H1 (cell line): ENCODE results near the gene DDX42. TPM values are rescaled to one million over a fixed set of nuclear protein-coding genes. Genes with fewer than 3 reads are reported as not detected.

Experiments
- CTCF ChIA-PET: fragments of 300-600 bp; sonication (Branson Sonifier 250); formaldehyde crosslinking; loops from one replicate; lab custom pipeline; 2021; ENCODE audit not compliant: partially characterized antibody; lab: Charles Lee
- POLR2A ChIA-PET: fragments of 300-600 bp; sonication (Branson Sonifier 250); formaldehyde crosslinking; loops from one replicate; lab custom pipeline; 2021; ENCODE audit warnings: inconsistent platforms; ENCODE audit not compliant: partially characterized antibody; lab: Charles Lee
- DNase-seq, 2 experiments: peaks; one replicate each; pipeline versions ENCODE4 v3.0.0 to v3.0.0-alpha.2; 2010 to 2022; ENCODE audit warnings: low spot score in 2 of 2, low read depth in 1 of 2, mixed read lengths in 1 of 2
- FAIRE-seq: peaks from 2 replicates; lab custom pipeline; 2011; peaks lifted over from hg19 to GRCh38; lab: Jason Lieb, UNC
- H2AFZ ChIP-seq: 2 replicates; pipeline ENCODE4 v1.8.1; 2012; ENCODE audit warnings: low read length, inconsistent platforms
- H2AK5ac ChIP-seq: 2 replicates; pipeline ENCODE4 v1.6.1; 2013; ENCODE audit warnings: low read depth, low read length
- H2BK120ac ChIP-seq: replicated peaks from 2 replicates; pipeline ENCODE3; 2013; ENCODE audit warnings: low read depth, low read length, inconsistent platforms
- H2BK12ac ChIP-seq: 2 replicates; pipeline ENCODE4 v1.6.1; 2013; ENCODE audit warnings: low read depth, low read length
- H2BK15ac ChIP-seq: 2 replicates; pipeline ENCODE4 v1.6.1; 2013; ENCODE audit warnings: low read length
- H2BK20ac ChIP-seq: 2 replicates; pipeline ENCODE4 v1.6.1; 2013; ENCODE audit warnings: low read length
- H2BK5ac ChIP-seq: 2 replicates; pipeline ENCODE4 v1.6.1; 2013; ENCODE audit warnings: low read depth, low read length
- H3K14ac ChIP-seq: 2 replicates; pipeline ENCODE4 v1.6.1; 2013; ENCODE audit warnings: inconsistent platforms; ENCODE audit not compliant: insufficient read length
- H3K18ac ChIP-seq: 2 replicates; pipeline ENCODE4 v1.6.1; 2013; ENCODE audit warnings: low read length; ENCODE audit errors: extremely low read depth
- H3K23ac ChIP-seq: 2 replicates; pipeline ENCODE4 v1.6.1; 2013; ENCODE audit warnings: inconsistent platforms; ENCODE audit not compliant: insufficient read length
- H3K23me2 ChIP-seq: 2 replicates; pipeline ENCODE4 v1.6.1; 2013; ENCODE audit warnings: low read depth, low read length
- H3K27ac ChIP-seq: 2 replicates; pipeline ENCODE4 v1.6.1; 2011; ENCODE audit warnings: low read depth, low read length, inconsistent platforms
- H3K27me3 ChIP-seq, 4 experiments: replicated peaks in 1 of 4; 1 replicate in 1 of 4; 2 replicates in 3 of 4; pipeline versions ENCODE4 v1.6.1 to v1.8.1; 2011 to 2013; ENCODE audit warnings: low read length in 3 of 4, mild to moderate bottlenecking in 3 of 4, inconsistent platforms in 2 of 4, mixed read lengths in 2 of 4, moderate library complexity in 1 of 4; ENCODE audit not compliant: control insufficient read depth in 3 of 4, insufficient read depth in 3 of 4; ENCODE audit errors: extremely low read depth in 1 of 4
- H3K36me3 ChIP-seq, 4 experiments: 2 replicates each; pipeline versions ENCODE4 v1.6.1 to v1.8.1; 2011 to 2013; ENCODE audit warnings: mild to moderate bottlenecking in 4 of 4, low read length in 3 of 4, moderate library complexity in 2 of 4, control low read depth in 1 of 4, inconsistent platforms in 1 of 4; ENCODE audit not compliant: insufficient read depth in 4 of 4, control insufficient read depth in 2 of 4
- H3K4ac ChIP-seq: replicated peaks from 2 replicates; pipeline ENCODE3; 2013; ENCODE audit warnings: low read length, low read depth, mixed read lengths, inconsistent platforms; ENCODE audit not compliant: insufficient read length
- H3K4me1 ChIP-seq, 4 experiments: replicated peaks in 1 of 4; 1 replicate in 1 of 4; 2 replicates in 3 of 4; pipeline versions ENCODE4 v1.6.1 to v1.8.1; 2011 to 2013; ENCODE audit warnings: low read length in 3 of 4, inconsistent platforms in 2 of 4, mixed read lengths in 1 of 4; ENCODE audit not compliant: insufficient read depth in 4 of 4, control insufficient read depth in 3 of 4
- H3K4me2 ChIP-seq, 2 experiments: 2 replicates each; pipeline versions ENCODE4 v1.6.1 to v1.8.1; 2011 to 2013; ENCODE audit warnings: low read depth in 2 of 2, low read length in 2 of 2, control low read depth in 1 of 2, inconsistent platforms in 1 of 2, mild to moderate bottlenecking in 1 of 2; ENCODE audit not compliant: insufficient read depth in 1 of 2
- H3K4me3 ChIP-seq, 4 experiments: fragments of 200-600, 300-600 bp in 1 of 4; sonication (generic), shearing (Covaris generic), sonication (Bioruptor Twin) in 1 of 4; 2 replicates each; pipeline versions ENCODE4 v1.5.1 to v1.8.1; 2011 to 2016; ENCODE audit warnings: low read length in 4 of 4, low read depth in 3 of 4, control low read depth in 2 of 4, inconsistent platforms in 2 of 4, mild to moderate bottlenecking in 2 of 4, mixed read lengths in 1 of 4, moderate library complexity in 1 of 4; ENCODE audit not compliant: insufficient read depth in 2 of 4; ENCODE audit errors: extremely low read depth in 1 of 4
- H3K56ac ChIP-seq: replicated peaks from 2 replicates; pipeline ENCODE3; 2013; ENCODE audit warnings: low read depth, mild to moderate bottlenecking, mixed read lengths, low read length, inconsistent platforms; ENCODE audit not compliant: insufficient read length
- H3K79me1 ChIP-seq: 2 replicates; pipeline ENCODE4 v1.6.1; 2013; ENCODE audit warnings: low read depth, low read length, control low read depth
- H3K79me2 ChIP-seq, 2 experiments: 2 replicates each; pipeline versions ENCODE4 v1.6.1 to v1.8.1; 2012 to 2013; ENCODE audit warnings: low read length in 2 of 2, mild to moderate bottlenecking in 2 of 2, inconsistent platforms in 1 of 2; ENCODE audit not compliant: insufficient read depth in 2 of 2, control insufficient read depth in 1 of 2
- H3K9ac ChIP-seq, 4 experiments: replicated peaks in 1 of 4; 1 replicate in 1 of 4; 2 replicates in 3 of 4; pipeline versions ENCODE4 v1.6.1 to v1.8.1; 2011 to 2013; ENCODE audit warnings: low read depth in 3 of 4, low read length in 3 of 4, control low read depth in 2 of 4, mild to moderate bottlenecking in 2 of 4, moderate library complexity in 2 of 4, inconsistent platforms in 1 of 4; ENCODE audit errors: extremely low read depth in 1 of 4
- H3K9me3 ChIP-seq, 2 experiments: 2 replicates each; pipeline versions ENCODE4 v1.6.1 to v1.8.1; 2012 to 2013; ENCODE audit warnings: mild to moderate bottlenecking in 2 of 2, moderate library complexity in 2 of 2, control low read depth in 1 of 2, inconsistent platforms in 1 of 2, low read depth in 1 of 2, low read length in 1 of 2, mixed read lengths in 1 of 2; ENCODE audit not compliant: insufficient read depth in 2 of 2
- H4K20me1 ChIP-seq, 2 experiments: replicated peaks in 1 of 2; 2 replicates each; pipeline versions ENCODE3 to v1.8.1; 2011 to 2013; ENCODE audit warnings: inconsistent platforms in 2 of 2, low read length in 2 of 2, mild to moderate bottlenecking in 1 of 2; ENCODE audit not compliant: insufficient read depth in 2 of 2, control insufficient read depth in 1 of 2
- H4K5ac ChIP-seq: 2 replicates; pipeline ENCODE4 v1.6.1; 2013; ENCODE audit warnings: low read length, low read depth, mixed read lengths, inconsistent platforms; ENCODE audit not compliant: insufficient read length
- H4K8ac ChIP-seq: 2 replicates; pipeline ENCODE4 v1.8.0; 2013; ENCODE audit warnings: mild to moderate bottlenecking, moderate library complexity, low read length, inconsistent platforms; ENCODE audit not compliant: insufficient read depth; ENCODE audit errors: extremely low read depth
- H4K91ac ChIP-seq: replicated peaks from 2 replicates; pipeline ENCODE3; 2013; ENCODE audit warnings: low read length, mixed read lengths, inconsistent platforms; ENCODE audit not compliant: insufficient read length
- ASH2L ChIP-seq: fragments of 200-600, 300-600 bp; sonication (generic); IDR thresholded peaks from one replicate; pipeline ENCODE4 v1.7.1; 2017; ENCODE audit warnings: low read length
- CHD2 ChIP-seq: IDR thresholded peaks from 2 replicates; pipeline ENCODE4 v1.6.1; 2012; ENCODE audit warnings: low read length, improper control_type of control experiment
- EGR1 ChIP-seq: IDR thresholded peaks from 2 replicates; pipeline ENCODE4 v1.6.1; 2011; ENCODE audit warnings: low read depth, low read length, borderline replicate concordance
- HDAC6 ChIP-seq: IDR thresholded peaks from one replicate; pipeline ENCODE4 v1.7.1; 2012; ENCODE audit warnings: low read depth, mild to moderate bottlenecking, inconsistent platforms, low read length, moderate library complexity
- KDM5A ChIP-seq: fragments of 200-600 bp; IDR thresholded peaks from 2 replicates; pipeline ENCODE4 v1.7.1; 2012; ENCODE audit warnings: mild to moderate bottlenecking, low read length, inconsistent platforms, mixed read lengths
- POLR2AphosphoS5 ChIP-seq: IDR thresholded peaks from 2 replicates; pipeline ENCODE4 v1.6.1; 2011; ENCODE audit warnings: low read depth, low read length
- RFX5 ChIP-seq: IDR thresholded peaks from 2 replicates; pipeline ENCODE4 v1.6.1; 2011; ENCODE audit warnings: low read depth, low read length, improper control_type of control experiment, borderline replicate concordance
- SIX5 ChIP-seq: IDR thresholded peaks from 2 replicates; pipeline ENCODE4 v1.6.1; 2011; ENCODE audit warnings: mild to moderate bottlenecking, low read depth, low read length
- SUZ12 ChIP-seq: fragments of 200-600 bp; sonication (generic); IDR thresholded peaks from 2 replicates; pipeline ENCODE4 v1.6.1; 2012; ENCODE audit warnings: mild to moderate bottlenecking, inconsistent platforms, low read length, moderate library complexity, mixed read lengths
- TAF1 ChIP-seq: IDR thresholded peaks from 2 replicates; pipeline ENCODE4 v1.6.1; 2011; ENCODE audit warnings: mild to moderate bottlenecking, low read depth, low read length
- TAF7 ChIP-seq: optimal IDR thresholded peaks from 2 replicates; pipeline ENCODE3; 2011; ENCODE audit warnings: low read depth, mild to moderate bottlenecking, inconsistent platforms, low read length, moderate library complexity, borderline replicate concordance
- USF2 ChIP-seq: IDR thresholded peaks from 2 replicates; pipeline ENCODE4 v1.6.1; 2011; ENCODE audit warnings: low read length, improper control_type of control experiment
- YY1 ChIP-seq: IDR thresholded peaks from 2 replicates; pipeline ENCODE4 v1.6.1; 2011; ENCODE audit warnings: low read depth, mild to moderate bottlenecking, low read length
- ZNF274 ChIP-seq: IDR thresholded peaks from 2 replicates; pipeline ENCODE4 v1.7.0; 2012; ENCODE audit warnings: low read length, borderline replicate concordance; ENCODE audit errors: extremely low read depth
- WGBS, 2 experiments: shearing (Covaris generic) in 1 of 2; methylation state at CpG; one replicate each; pipeline versions ENCODE4 v1.1.6 to v1.1.7; 2013 to 2015; ENCODE audit warnings: low lambda C conversion rate in 2 of 2, mixed read lengths in 2 of 2, inconsistent platforms in 1 of 2, low coverage in 1 of 2, missing lambda C conversion rate in 1 of 2; ENCODE audit not compliant: insufficient replicate concordance in 2 of 2, insufficient coverage in 1 of 2, insufficient read length in 1 of 2; ENCODE audit errors: extremely low coverage in 1 of 2, missing lambda C conversion rate in 1 of 2; 5-methylcytosine and 5-hydroxymethylcytosine counted together
- polyA plus RNA-seq, 7 experiments: library from polyadenylated mRNA; depleted of rRNA in 3 of 7; stranded (reverse) in 5 of 7; unstranded in 2 of 7; fragments of >200 nt in 5 of 7; fragments of 200-250 nt in 2 of 7; gene quantifications; 1 replicate in 5 of 7; 2 replicates in 1 of 7; 4 replicates in 1 of 7; pipeline versions ENCODE4 v1.2.1 to v1.2.3, GENCODE V29; 2011 to 2013; ENCODE audit warnings: missing spikeins in 2 of 7, mixed read lengths in 2 of 7
- total RNA-seq: library from RNA; stranded (reverse); fragmentation: NEBNext Ultra II Directional; extraction: Animal tissue kit (Norgen Biotek cat#: 25700); gene quantifications from 2 replicates; pipeline ENCODE4 v1.2.1, GENCODE V29; 2021

DDX42 gene
- total and polyA plus RNA-seq, 2 of the 8 experiments (the other 6 are each of a cell fraction or from before 2014, with no cell fraction given): 40.6 to 114 TPM

GRCh38 chr17:63859257-63859656 lies 85.3 kb downstream of the DDX42 start:
- Histone ChIP-seq H3K23me2 (no peaks in the 10 kb centered on the region), H2BK15ac (no peak overlapping the region), H3K56ac (no peak overlapping the region), H2BK5ac (no peak overlapping the region), H3K36me3 (no peaks in the 10 kb centered on the region), H3K9me3 (no peaks in the 10 kb centered on the region), H3K23ac (no peak overlapping the region), H4K8ac (no peak overlapping the region), H2BK120ac (no peak overlapping the region), H4K20me1 (no peaks in the 10 kb centered on the region), H3K4me1 (no peaks in the 10 kb centered on the region), H2AK5ac (no peak overlapping the region), H2BK20ac (no peak overlapping the region), H4K5ac (no peak overlapping the region), H3K9ac (no peak overlapping the region), H3K79me1 (no peaks in the 10 kb centered on the region), H2BK12ac (no peak overlapping the region), H3K18ac (no peak overlapping the region), H3K4ac (no peak overlapping the region), H3K14ac (no peak overlapping the region), H3K4me3 (no peak overlapping the region), H3K27me3 (peaks cover 0 to 2% (median under 1%) of the 10 kb centered on the region in 4 experiments; a peak in 2 of 7 replicates), H3K27ac (no peak overlapping the region), H3K4me2 (no peak overlapping the region), H3K79me2 (no peaks in the 10 kb centered on the region), H4K91ac (no peak overlapping the region), H2AFZ (no peak overlapping the region)
- 75% methylated on average over 3 of the region's 3 CpGs; no CpG with 5 or more reads in 1 of the 2 experiments for WGBS, 2 experiments
- POLR2A ChIA-PET: interaction anchor here (0.8 to 1.7 kb wide), 2 partner anchors 11 to 27 kb away, joined by 3 to 5 read pairs; no protein-coding TSS in a partner anchor
- FAIRE-seq (no peak), DNase-seq (no peak)
- CTCF ChIA-PET: interaction anchor here (0.6 to 8.9 kb wide), 15 partner anchors 11 to 1072 kb away, joined by 3 to 77 read pairs (median 3); partner anchors contain the start of genes GH1 and GH2
- no peak for TF ChIP-seq HDAC6
- TF ChIP-seq RFX5: no peak
- no peak for TF ChIP-seq CHD2
- no peak for TF ChIP-seq USF2
- no peak for TF ChIP-seq ZNF274
- TF ChIP-seq EGR1: no peak
- TF ChIP-seq SIX5: no peak
- no peak for TF ChIP-seq SUZ12
- TF ChIP-seq KDM5A: no peak
- no peak for TF ChIP-seq ASH2L
- no peak for TF ChIP-seq TAF1
- no peak for TF ChIP-seq TAF7
- TF ChIP-seq POLR2AphosphoS5: no peak
- TF ChIP-seq YY1: no peak
